A549 (cell line): ENCODE results near the gene MYO1E. TPM values are rescaled to one million over a fixed set of nuclear protein-coding genes. Genes with fewer than 3 reads are reported as not detected.
A peak's percentile ranks its signal among the peaks of the same experiment; 100 is the strongest.

Source experiments
- ATAC-seq, 2 experiments: fragments of 200-7000 bp in 1 of 2; fragments of >200 bp in 1 of 2; cut with Nextera tagmentation in 1 of 2; cut with Tn5 transposase in 1 of 2; 3 replicates each; pipeline versions ENCODE4 v1.8.0 to v1.9.1; 2018 to 2020; ENCODE audit warnings: mild to moderate bottlenecking in 1 of 2, moderate library complexity in 1 of 2
- CTCF ChIA-PET: fragments of 300-600 bp; sonication (Branson Sonifier 250); formaldehyde crosslinking; extraction: SDS; loops from one replicate; lab custom pipeline; 2021; ENCODE audit warnings: antibody characterized with exemption, inconsistent platforms; lab: Yijun Ruan, JAX
- POLR2A ChIA-PET: fragments of 350-600 bp; formaldehyde crosslinking; extraction: SDS; loops from one replicate; lab custom pipeline; 2021; ENCODE audit warnings: antibody characterized with exemption, inconsistent platforms; lab: Yijun Ruan, JAX
- DNase-seq, 2 experiments: peaks; one replicate each; pipeline versions ENCODE4 v3.0.0 to v3.0.0-alpha.2; 2011 to 2016; ENCODE audit warnings: low read depth in 1 of 2, low spot score in 1 of 2
- FAIRE-seq: peaks from 2 replicates; lab custom pipeline; 2011; peaks lifted over from hg19 to GRCh38; lab: Jason Lieb, UNC
- H3K27ac ChIP-seq, 2 experiments: fragments of >200 bp; sonication (Bioruptor Twin); formaldehyde crosslinking; 3 replicates each; pipeline ENCODE4 v1.5.1; 2016 to 2017
- H3K4me1 ChIP-seq: fragments of >200 bp; sonication (Bioruptor Twin); formaldehyde crosslinking; 3 replicates; pipeline ENCODE4 v1.6.1; 2016
- H3K4me2 ChIP-seq: fragments of >200 bp; sonication (Bioruptor Twin); formaldehyde crosslinking; 3 replicates; pipeline ENCODE4 v1.6.1; 2016
- H3K4me3 ChIP-seq: fragments of >200 bp; sonication (Bioruptor Twin); formaldehyde crosslinking; 3 replicates; pipeline ENCODE4 v1.5.1; 2016
- H3K9me3 ChIP-seq: fragments of >200 bp; sonication (Bioruptor Twin); formaldehyde crosslinking; 3 replicates; pipeline ENCODE4 v1.6.1; 2016
- CBX2 ChIP-seq: fragments of 200-600 bp; sonication (generic); IDR thresholded peaks from 2 replicates; pipeline ENCODE4 v1.6.1; 2016; ENCODE audit warnings: low read depth, mild to moderate bottlenecking, borderline replicate concordance
- CHD2 ChIP-seq: fragments of 150-350 bp; IDR thresholded peaks from 2 replicates; pipeline ENCODE4 v1.6.1; 2014; ENCODE audit warnings: low read length; ENCODE audit not compliant: partially characterized antibody
- CHD4 ChIP-seq: fragments of 200-600 bp; sonication (generic); IDR thresholded peaks from 2 replicates; pipeline ENCODE4 v1.6.1; 2016; ENCODE audit warnings: antibody characterized with exemption, mild to moderate bottlenecking, borderline replicate concordance
- EHMT2 ChIP-seq: fragments of 200-600 bp; sonication (generic); IDR thresholded peaks from 2 replicates; pipeline ENCODE4 v1.6.1; 2016; ENCODE audit warnings: antibody characterized with exemption, low read depth, mild to moderate bottlenecking, moderate library complexity
- HOXB13 ChIP-seq: fragments of 250-450 bp; sonication (Bioruptor Pico); IDR thresholded peaks from 2 replicates; pipeline ENCODE4 v1.5.0; 2020; ENCODE audit warnings: low read depth, mild to moderate bottlenecking, moderate library complexity
- HOXB5 ChIP-seq: fragments of 250-450 bp; sonication (Bioruptor Pico); IDR thresholded peaks from 2 replicates; pipeline ENCODE4 v1.5.0; 2020; ENCODE audit warnings: mild to moderate bottlenecking, moderate library complexity
- MAFK ChIP-seq: fragments of 450-650 bp; IDR thresholded peaks from 2 replicates; pipeline ENCODE4 v1.6.1; 2014; ENCODE audit not compliant: partially characterized antibody
- PHF8 ChIP-seq: fragments of 200-600 bp; sonication (generic); IDR thresholded peaks from 2 replicates; pipeline ENCODE4 v1.6.1; 2016; ENCODE audit warnings: low read depth, mild to moderate bottlenecking, antibody characterized with exemption, moderate library complexity, borderline replicate concordance
- POLR2A ChIP-seq: IDR thresholded peaks from 2 replicates; pipeline ENCODE4 v1.6.1; 2012; ENCODE audit warnings: mild to moderate bottlenecking, low read length
- RAD21 ChIP-seq, 2 experiments: fragments of >200 bp in 1 of 2; sonication (Bioruptor Twin) in 1 of 2; formaldehyde crosslinking in 1 of 2; IDR thresholded peaks in 1 of 2; conservative IDR thresholded peaks in 1 of 2; 2 replicates in 1 of 2; 3 replicates in 1 of 2; pipeline ENCODE4 v1.6.1; 2012 to 2018; ENCODE audit warnings: inconsistent platforms in 1 of 2
- RCOR1 ChIP-seq: fragments of 150-350 bp; IDR thresholded peaks from 2 replicates; pipeline ENCODE4 v1.6.1; 2014; ENCODE audit warnings: antibody characterized with exemption, low read length, low read depth
- SMC3 ChIP-seq: fragments of >200 bp; sonication (Bioruptor Twin); formaldehyde crosslinking; IDR thresholded peaks from 3 replicates; pipeline ENCODE4 v1.6.1; 2018; ENCODE audit warnings: inconsistent platforms
- TFCP2L1 ChIP-seq: fragments of 250-450 bp; sonication (Bioruptor Pico); IDR thresholded peaks from 2 replicates; pipeline ENCODE4 v1.5.0; 2021; ENCODE audit warnings: mild to moderate bottlenecking
- TP53 ChIP-seq: fragments of 250-450 bp; sonication (Bioruptor Pico); IDR thresholded peaks from 2 replicates; pipeline ENCODE4 v1.5.0; 2021; ENCODE audit warnings: mild to moderate bottlenecking, moderate library complexity
- ZSCAN20 ChIP-seq: fragments of 250-450 bp; sonication (Bioruptor Pico); IDR thresholded peaks from 2 replicates; pipeline ENCODE4 v1.8.0; 2022; ENCODE audit warnings: mild to moderate bottlenecking, moderate library complexity
- WGBS: methylation state at CpG from one replicate; pipeline ENCODE4 v1.1.6; 2017; ENCODE audit errors: missing lambda C conversion rate; 5-methylcytosine and 5-hydroxymethylcytosine counted together
- polyA plus RNA-seq, 4 experiments: library from polyadenylated mRNA; depleted of rRNA in 3 of 4; stranded (reverse); fragments of >200 nt; fragmentation: RNase III in 1 of 4; extraction: RNeasy Plus Mini Kit Qiagen cat#74134 plus additional on column Dnase treatment in 1 of 4; gene quantifications; 2 replicates in 3 of 4; 3 replicates in 1 of 4; pipeline ENCODE4 v1.2.3, GENCODE V29; 2011 to 2017
- TF ChIP-seq, protein P1 (sequence below): fragments of 450-650 bp; IDR thresholded peaks from 2 replicates; pipeline ENCODE4 v1.6.1; 2014; ENCODE audit warnings: antibody characterized with exemption
- TF ChIP-seq, protein P2 (sequence below): fragments of 200-600 bp; sonication (generic); IDR thresholded peaks from 2 replicates; pipeline ENCODE4 v1.6.1; 2016; ENCODE audit warnings: antibody characterized with exemption, mild to moderate bottlenecking, moderate library complexity
- TF ChIP-seq, protein P3 (sequence below): IDR thresholded peaks from 2 replicates; pipeline ENCODE4 v1.6.1; 2012
- TF ChIP-seq, protein P4 (sequence below): IDR thresholded peaks from 2 replicates; pipeline ENCODE4 v1.6.1; 2012; ENCODE audit warnings: low read depth, borderline replicate concordance
- TF ChIP-seq, protein P5 (sequence below): IDR thresholded peaks from 2 replicates; pipeline ENCODE4 v1.6.1; 2012
- TF ChIP-seq, protein P6 (sequence below): fragments of 250-450 bp; sonication (Bioruptor Pico); IDR thresholded peaks from 2 replicates; pipeline ENCODE4 v1.5.0; 2020; ENCODE audit warnings: low read depth, mild to moderate bottlenecking, moderate library complexity
- TF ChIP-seq, protein P7 (sequence below): fragments of >200 bp; sonication (Bioruptor Twin); formaldehyde crosslinking; IDR thresholded peaks from 3 replicates; pipeline ENCODE4 v1.5.1; 2016

Gene MYO1E
- polyA plus RNA-seq, 2 of the 4 experiments (the other 2 are of a cell fraction) = 202 to 497 TPM

DNA sequence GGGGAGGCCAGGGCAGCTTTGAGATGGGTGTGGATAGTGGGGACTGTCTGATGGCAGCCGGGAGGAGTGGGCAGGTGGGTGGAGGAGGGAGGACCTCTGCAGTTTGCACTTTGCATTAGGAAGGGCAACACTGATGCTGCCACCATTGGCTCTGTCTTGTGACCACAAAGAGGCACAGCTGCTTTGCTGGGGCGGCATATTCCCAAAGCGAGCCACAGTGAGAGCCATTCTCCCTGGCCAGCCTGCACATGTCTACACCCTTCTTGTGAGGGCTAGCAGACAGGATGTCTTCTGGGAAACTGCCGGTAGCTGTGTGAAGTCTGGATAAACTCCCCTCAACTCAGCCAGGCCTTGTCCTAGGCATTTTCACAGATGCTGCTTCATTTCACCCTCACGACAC, 229.4 kb downstream of the MYO1E start (continued):
- TF ChIP-seq ZSCAN20 (no peak), CHD4 (no peak)

DNA sequence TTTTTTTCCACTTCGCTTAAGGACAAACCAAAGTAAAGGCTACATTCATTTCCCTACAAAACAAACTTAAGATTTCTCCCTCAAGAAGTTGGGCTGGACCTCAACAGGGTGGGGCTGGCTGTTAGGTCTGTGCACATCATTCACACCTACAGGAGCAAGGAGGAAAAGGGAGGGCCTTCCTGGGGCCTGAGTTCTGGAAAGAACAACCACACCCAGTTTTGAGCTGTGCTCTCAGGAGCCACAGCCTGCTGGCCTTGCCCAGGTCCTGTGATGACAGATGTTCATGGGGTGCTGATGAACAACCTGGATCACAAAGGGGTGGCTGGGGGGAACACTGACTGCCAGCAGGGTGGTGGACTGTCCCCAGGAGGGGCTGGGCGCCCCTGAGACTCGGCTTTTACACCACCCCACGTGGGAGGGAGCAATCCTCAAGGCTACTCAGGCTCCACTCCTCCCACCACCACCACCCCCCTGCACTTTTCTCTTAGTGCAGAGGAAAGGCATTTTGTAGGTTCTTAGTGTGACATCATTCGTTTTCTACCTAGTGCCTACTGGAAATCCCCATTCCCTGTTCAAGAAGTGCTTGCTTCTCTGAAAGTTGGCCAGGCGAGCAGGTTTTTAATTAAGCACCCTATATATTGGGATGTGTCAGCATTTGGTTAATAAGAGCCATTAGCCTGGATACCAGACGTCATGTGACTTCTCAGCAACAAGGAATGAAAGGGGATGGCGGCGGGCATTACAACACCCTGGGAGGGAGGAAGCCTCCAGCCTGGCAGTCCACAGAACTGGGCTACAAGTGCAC, 232.0 kb downstream of the MYO1E start:
- CTCF ChIA-PET = interaction anchor here (0.6 to 1.5 kb wide), 3 partner anchors 18 to 352 kb away, joined by 3 to 4 read pairs (median 3); no protein-coding TSS in a partner anchor
- TF ChIP-seq POLR2A (no peak), RAD21 (conservative IDR thresholded peaks at IDR 0.05 in 1 of 2, IDR thresholded peaks at IDR 0.05 in 1 of 2) (no peak), TP53 (CRISPR knock-in tag) (no peak), PHF8 (no peak), EHMT2 (no peak), MAFK (peak; percentile 19), TFCP2L1 (CRISPR knock-in tag) (no peak)
- TF ChIP-seq, protein P1, sequence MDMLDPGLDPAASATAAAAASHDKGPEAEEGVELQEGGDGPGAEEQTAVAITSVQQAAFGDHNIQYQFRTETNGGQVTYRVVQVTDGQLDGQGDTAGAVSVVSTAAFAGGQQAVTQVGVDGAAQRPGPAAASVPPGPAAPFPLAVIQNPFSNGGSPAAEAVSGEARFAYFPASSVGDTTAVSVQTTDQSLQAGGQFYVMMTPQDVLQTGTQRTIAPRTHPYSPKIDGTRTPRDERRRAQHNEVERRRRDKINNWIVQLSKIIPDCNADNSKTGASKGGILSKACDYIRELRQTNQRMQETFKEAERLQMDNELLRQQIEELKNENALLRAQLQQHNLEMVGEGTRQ = peak; percentile 22; the same call in 1 of the 2 replicates
- TF ChIP-seq, protein P2, sequence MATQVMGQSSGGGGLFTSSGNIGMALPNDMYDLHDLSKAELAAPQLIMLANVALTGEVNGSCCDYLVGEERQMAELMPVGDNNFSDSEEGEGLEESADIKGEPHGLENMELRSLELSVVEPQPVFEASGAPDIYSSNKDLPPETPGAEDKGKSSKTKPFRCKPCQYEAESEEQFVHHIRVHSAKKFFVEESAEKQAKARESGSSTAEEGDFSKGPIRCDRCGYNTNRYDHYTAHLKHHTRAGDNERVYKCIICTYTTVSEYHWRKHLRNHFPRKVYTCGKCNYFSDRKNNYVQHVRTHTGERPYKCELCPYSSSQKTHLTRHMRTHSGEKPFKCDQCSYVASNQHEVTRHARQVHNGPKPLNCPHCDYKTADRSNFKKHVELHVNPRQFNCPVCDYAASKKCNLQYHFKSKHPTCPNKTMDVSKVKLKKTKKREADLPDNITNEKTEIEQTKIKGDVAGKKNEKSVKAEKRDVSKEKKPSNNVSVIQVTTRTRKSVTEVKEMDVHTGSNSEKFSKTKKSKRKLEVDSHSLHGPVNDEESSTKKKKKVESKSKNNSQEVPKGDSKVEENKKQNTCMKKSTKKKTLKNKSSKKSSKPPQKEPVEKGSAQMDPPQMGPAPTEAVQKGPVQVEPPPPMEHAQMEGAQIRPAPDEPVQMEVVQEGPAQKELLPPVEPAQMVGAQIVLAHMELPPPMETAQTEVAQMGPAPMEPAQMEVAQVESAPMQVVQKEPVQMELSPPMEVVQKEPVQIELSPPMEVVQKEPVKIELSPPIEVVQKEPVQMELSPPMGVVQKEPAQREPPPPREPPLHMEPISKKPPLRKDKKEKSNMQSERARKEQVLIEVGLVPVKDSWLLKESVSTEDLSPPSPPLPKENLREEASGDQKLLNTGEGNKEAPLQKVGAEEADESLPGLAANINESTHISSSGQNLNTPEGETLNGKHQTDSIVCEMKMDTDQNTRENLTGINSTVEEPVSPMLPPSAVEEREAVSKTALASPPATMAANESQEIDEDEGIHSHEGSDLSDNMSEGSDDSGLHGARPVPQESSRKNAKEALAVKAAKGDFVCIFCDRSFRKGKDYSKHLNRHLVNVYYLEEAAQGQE = no peak
- TF ChIP-seq, protein P3, sequence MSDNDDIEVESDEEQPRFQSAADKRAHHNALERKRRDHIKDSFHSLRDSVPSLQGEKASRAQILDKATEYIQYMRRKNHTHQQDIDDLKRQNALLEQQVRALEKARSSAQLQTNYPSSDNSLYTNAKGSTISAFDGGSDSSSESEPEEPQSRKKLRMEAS = no peak
- TF ChIP-seq, protein P4, sequence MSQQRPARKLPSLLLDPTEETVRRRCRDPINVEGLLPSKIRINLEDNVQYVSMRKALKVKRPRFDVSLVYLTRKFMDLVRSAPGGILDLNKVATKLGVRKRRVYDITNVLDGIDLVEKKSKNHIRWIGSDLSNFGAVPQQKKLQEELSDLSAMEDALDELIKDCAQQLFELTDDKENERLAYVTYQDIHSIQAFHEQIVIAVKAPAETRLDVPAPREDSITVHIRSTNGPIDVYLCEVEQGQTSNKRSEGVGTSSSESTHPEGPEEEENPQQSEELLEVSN = no peak
- FAIRE-seq (no peak), ATAC-seq (peak in 1 of 2 experiments; percentile 3; a peak in 2 of 6 replicates), DNase-seq (no peak)
- peak overlapping the region in 1 of 2 experiments; percentile 53; a peak in 2 of 6 replicates for H3K27ac ChIP-seq
- H3K4me3 ChIP-seq = no peak overlapping the region
- peaks cover 14% of the 10 kb centered on the region; the same call in 2 of the 3 replicates for H3K4me1 ChIP-seq
- POLR2A ChIA-PET = no interaction called here
- H3K4me2 ChIP-seq = no peak overlapping the region
- 87% methylated on average over 9 of the region's 9 CpGs for WGBS
- H3K9me3 ChIP-seq = no peaks in the 10 kb centered on the region

DNA sequence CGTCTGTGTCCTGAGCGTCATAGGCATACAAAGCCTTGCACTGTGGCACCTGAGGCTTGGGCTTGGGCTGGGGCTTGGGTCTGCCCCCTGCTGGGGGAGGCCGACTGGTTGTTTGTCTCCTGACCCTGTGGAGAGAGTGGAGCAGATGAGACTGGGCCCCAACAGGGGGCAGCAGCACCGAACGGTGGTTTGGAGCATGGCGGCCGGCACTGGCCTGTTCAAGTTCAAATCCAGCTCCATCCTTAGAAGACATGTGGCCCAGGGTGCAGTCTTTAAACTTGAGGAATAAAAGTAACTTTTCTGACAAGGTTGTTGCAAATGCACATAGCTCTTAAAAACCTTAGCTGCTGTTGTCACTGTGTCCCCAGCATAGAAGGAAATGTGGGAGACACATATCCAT, 234.4 kb downstream of the MYO1E start:
- Histone ChIP-seq H3K4me3 (no peak overlapping the region), H3K9me3 (no peaks in the 10 kb centered on the region), H3K4me1 (peaks cover 14% of the 10 kb centered on the region; the same call in 2 of the 3 replicates), H3K4me2 (no peak overlapping the region), H3K27ac (no peak overlapping the region)
- CTCF ChIA-PET = interaction anchor here (0.6 to 1.7 kb wide), 23 partner anchors 9 to 377 kb away, joined by 3 to 7 read pairs (median 3); no protein-coding TSS in a partner anchor
- FAIRE-seq (peak; percentile 61), DNase-seq (peak; percentile 83 to 86), ATAC-seq (peak; percentile 90)
- POLR2A ChIA-PET = no interaction called here
- WGBS = 57% methylated on average over 7 of the region's 7 CpGs
- TF ChIP-seq, protein P5, sequence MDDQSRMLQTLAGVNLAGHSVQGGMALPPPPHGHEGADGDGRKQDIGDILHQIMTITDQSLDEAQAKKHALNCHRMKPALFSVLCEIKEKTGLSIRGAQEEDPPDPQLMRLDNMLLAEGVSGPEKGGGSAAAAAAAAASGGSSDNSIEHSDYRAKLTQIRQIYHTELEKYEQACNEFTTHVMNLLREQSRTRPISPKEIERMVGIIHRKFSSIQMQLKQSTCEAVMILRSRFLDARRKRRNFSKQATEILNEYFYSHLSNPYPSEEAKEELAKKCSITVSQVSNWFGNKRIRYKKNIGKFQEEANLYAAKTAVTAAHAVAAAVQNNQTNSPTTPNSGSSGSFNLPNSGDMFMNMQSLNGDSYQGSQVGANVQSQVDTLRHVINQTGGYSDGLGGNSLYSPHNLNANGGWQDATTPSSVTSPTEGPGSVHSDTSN = no peak
- TF ChIP-seq, protein P6, sequence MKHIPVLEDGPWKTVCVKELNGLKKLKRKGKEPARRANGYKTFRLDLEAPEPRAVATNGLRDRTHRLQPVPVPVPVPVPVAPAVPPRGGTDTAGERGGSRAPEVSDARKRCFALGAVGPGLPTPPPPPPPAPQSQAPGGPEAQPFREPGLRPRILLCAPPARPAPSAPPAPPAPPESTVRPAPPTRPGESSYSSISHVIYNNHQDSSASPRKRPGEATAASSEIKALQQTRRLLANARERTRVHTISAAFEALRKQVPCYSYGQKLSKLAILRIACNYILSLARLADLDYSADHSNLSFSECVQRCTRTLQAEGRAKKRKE = no peak
- no peak for TF ChIP-seq CHD2
- TF ChIP-seq, protein P7, sequence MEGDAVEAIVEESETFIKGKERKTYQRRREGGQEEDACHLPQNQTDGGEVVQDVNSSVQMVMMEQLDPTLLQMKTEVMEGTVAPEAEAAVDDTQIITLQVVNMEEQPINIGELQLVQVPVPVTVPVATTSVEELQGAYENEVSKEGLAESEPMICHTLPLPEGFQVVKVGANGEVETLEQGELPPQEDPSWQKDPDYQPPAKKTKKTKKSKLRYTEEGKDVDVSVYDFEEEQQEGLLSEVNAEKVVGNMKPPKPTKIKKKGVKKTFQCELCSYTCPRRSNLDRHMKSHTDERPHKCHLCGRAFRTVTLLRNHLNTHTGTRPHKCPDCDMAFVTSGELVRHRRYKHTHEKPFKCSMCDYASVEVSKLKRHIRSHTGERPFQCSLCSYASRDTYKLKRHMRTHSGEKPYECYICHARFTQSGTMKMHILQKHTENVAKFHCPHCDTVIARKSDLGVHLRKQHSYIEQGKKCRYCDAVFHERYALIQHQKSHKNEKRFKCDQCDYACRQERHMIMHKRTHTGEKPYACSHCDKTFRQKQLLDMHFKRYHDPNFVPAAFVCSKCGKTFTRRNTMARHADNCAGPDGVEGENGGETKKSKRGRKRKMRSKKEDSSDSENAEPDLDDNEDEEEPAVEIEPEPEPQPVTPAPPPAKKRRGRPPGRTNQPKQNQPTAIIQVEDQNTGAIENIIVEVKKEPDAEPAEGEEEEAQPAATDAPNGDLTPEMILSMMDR = peak; percentile 83
- TF ChIP-seq RCOR1 = 0 out of 2 replicates have a peak, but pooled peaks have one; percentile 7
- TF ChIP-seq, protein P3 = peak; percentile 69; the same call in 1 of the 2 replicates
- peak; percentile 72 for TF ChIP-seq SMC3
- peak; percentile 58 to 59 for TF ChIP-seq RAD21 (conservative IDR thresholded peaks at IDR 0.05 in 1 of 2, IDR thresholded peaks at IDR 0.05 in 1 of 2)
- no peak for TF ChIP-seq CBX2
- TF ChIP-seq HOXB5 (CRISPR knock-in tag) = 0 out of 2 replicates have a peak, but pooled peaks have one; percentile 40
- no peak for TF ChIP-seq HOXB13 (CRISPR knock-in tag)
- TF ChIP-seq EHMT2 = peak; percentile 55
